ENCODE results near the gene SH3PXD2B. TPM values are rescaled to one million over a fixed set of nuclear protein-coding genes. Genes with fewer than 3 reads are reported as not detected.

The SH3PXD2B gene
- total and polyA plus RNA-seq, 2 of the 4 experiments (the other 2 are of a cell fraction) = 8.2 to 14.4 TPM

- H2AFZ ChIP-seq (replicated peaks; ENCODE audit: low read length, poor library complexity) = no peak overlapping the region
- peaks cover 71% of the 10 kb centered on the region for H4K20me1 ChIP-seq (ENCODE audit: insufficient read depth, low read length)
- no peak overlapping the region for H3K18ac ChIP-seq (ENCODE audit: low read depth, low read length)
- ATAC-seq (ENCODE audit: low read depth) = no peak
- no peak overlapping the region for H3K4me3 ChIP-seq (ENCODE audit: insufficient read depth, low read depth, low read length)
- H3K9me3 ChIP-seq (ENCODE audit: control insufficient read depth, insufficient read depth, low read length) = no peaks in the 10 kb centered on the region
- H3K4me2 ChIP-seq (ENCODE audit: low read depth, low read length) = peak overlapping the region; percentile 35
- H4K8ac ChIP-seq (ENCODE audit: low read depth in 2 of 2, low read length in 2 of 2) = no peak overlapping the region
- no peak overlapping the region; the same call in 1 of the 2 replicates for H3K23ac ChIP-seq (ENCODE audit: low read depth, low read length)
- peak overlapping the region; percentile 28; the same call in 1 of the 2 replicates for H4K91ac ChIP-seq (ENCODE audit: insufficient read depth, low read depth, low read length)
- no peak for DNase-seq
- H4K5ac ChIP-seq (ENCODE audit: low read depth, low read length) = no peak overlapping the region
- H3K79me1 ChIP-seq (ENCODE audit: low read depth in 1 of 2, low read length in 2 of 2) = peaks cover 22 to 76% of the 10 kb centered on the region in 2 experiments; a peak in 3 of 4 replicates
- 0 out of 2 replicates have a peak overlapping the region, but pooled peaks have one; percentile 34 for H3K14ac ChIP-seq (replicated peaks; ENCODE audit: low read depth, low read length)
- no peak overlapping the region for H3K56ac ChIP-seq (ENCODE audit: extremely low read depth, insufficient read depth, low read length)
- H3K36me3 ChIP-seq (ENCODE audit: control insufficient read depth, insufficient read depth, low read length) = peaks cover 11% of the 10 kb centered on the region
- no peak overlapping the region for H2BK120ac ChIP-seq (ENCODE audit: low read depth, low read length)
- no peak overlapping the region for H2BK15ac ChIP-seq (ENCODE audit: low read depth, low read length)
- TF ChIP-seq RAD21 (IDR thresholded peaks at IDR 0.05; ENCODE audit: low read length) = peak; percentile 50
- TF ChIP-seq RFX5 (IDR thresholded peaks at IDR 0.05; ENCODE audit: low read depth, low read length) = no peak
- TF ChIP-seq FOS (IDR thresholded peaks at IDR 0.05; ENCODE audit: low read depth, low read length) = no peak
- peak; percentile 56 for TF ChIP-seq CTCF (conservative IDR thresholded peaks at IDR 0.05; ENCODE audit: low read depth, low read length)
- peak; percentile 20; the same call in 1 of the 2 replicates for TF ChIP-seq SMC3 (IDR thresholded peaks at IDR 0.05; ENCODE audit: low read depth, low read length)
- TF ChIP-seq POLR2A (IDR thresholded peaks at IDR 0.05; ENCODE audit: low read depth, low read length) = no peak
- TF ChIP-seq CEBPB (IDR thresholded peaks at IDR 0.05; ENCODE audit: low read depth, low read length) = peak; percentile 20; the same call in 1 of the 2 replicates
- TF ChIP-seq MXI1 (IDR thresholded peaks at IDR 0.05; ENCODE audit: borderline replicate concordance, low read depth, low read length) = no peak
- TF ChIP-seq NFE2L2 (IDR thresholded peaks at IDR 0.05; ENCODE audit: low read depth, low read length) = no peak
- H3K27ac ChIP-seq (ENCODE audit: insufficient read depth, low read length) = peak overlapping the region; percentile 3; the same call in 1 of the 2 replicates
- ChIA-PET POLR2A (ENCODE audit: unreplicated experiment) (no interaction called here), CTCF (interaction anchor here (0.8 to 1.9 kb wide), 2 partner anchors 13 to 31 kb away, joined by 3 to 6 read pairs; no protein-coding TSS in a partner anchor)
- H3K27me3 ChIP-seq (ENCODE audit: control insufficient read depth, insufficient read depth, low read length) = no peaks in the 10 kb centered on the region
- peaks cover 25% of the 10 kb centered on the region for H3K4me1 ChIP-seq (ENCODE audit: control insufficient read depth, insufficient read depth, low read length)
- in situ Hi-C loops (cut with MboI; ENCODE audit: low sequenced_read_pairs) (no loop called here), intact Hi-C loops (cut with micrococcal nuclease) (loop anchor here (5.0 to 10.0 kb wide), 4 partner anchors 39 to 346 kb away; no protein-coding TSS in a partner anchor), dilution Hi-C loops (cut with HindIII; ENCODE audit: low sequenced_read_pairs, unreplicated experiment) (no loop called here)
- peak overlapping the region; percentile 83 for H2AK9ac ChIP-seq (replicated peaks; ENCODE audit: low read depth, low read length, poor library complexity)
- H2AK5ac ChIP-seq (ENCODE audit: low read depth, low read length) = peak overlapping the region; percentile 42; the same call in 1 of the 2 replicates
- no peak overlapping the region for H2BK5ac ChIP-seq (ENCODE audit: low read depth, low read length, poor library complexity, severe bottlenecking)
- H3K9me1 ChIP-seq (ENCODE audit: insufficient read depth, low read length) = peaks cover 21% of the 10 kb centered on the region
- H3K9ac ChIP-seq (ENCODE audit: low read depth, low read length) = no peak overlapping the region
- H2BK20ac ChIP-seq (ENCODE audit: low read depth, low read length) = no peak overlapping the region
- H3K4ac ChIP-seq (ENCODE audit: low read depth, low read length) = peak overlapping the region; percentile 52
- 93% methylated on average over 3 of the region's 7 CpGs; no CpG with 5 or more reads in 1 of the 2 experiments for WGBS, 2 experiments (ENCODE audit: extremely low coverage in 2 of 2, insufficient read length in 1 of 2)
- BruUV-seq (replicated peaks) = no TSS peak
These were observed 3.2 kb downstream of the SH3PXD2B start for GRCh38 chr5:172450861-172451695.

Measured in IMR-90 (cell line).